ENCODE data around the gene CEND1. TPM values are rescaled to one million over a fixed set of nuclear protein-coding genes. Genes with fewer than 3 reads are reported as not detected.

The CEND1 gene
- total RNA-seq, 1 donor from 2014 or later, result 0.65 TPM

GRCh38 chr11:798093-798713 is 8.3 kb upstream of the CEND1 start, which contains the start of gene SLC25A22:
Gene SLC25A22 (minus strand): TSS chr11:798281. CDS start chr11:795006, 3,275 bp downstream.
- intact Hi-C loops (cut with DNase I), result no loop called here
- DNase-seq (ENCODE audit: low spot score), result peak; percentile 91

GRCh38 chr11:797296-798092 is 7.6 kb upstream of the CEND1 start:
- DNase-seq (ENCODE audit: low spot score), result no peak
- intact Hi-C loops (cut with DNase I), result no loop called here

GRCh38 chr11:796565-797295 is 6.8 kb upstream of the CEND1 start:
- DNase-seq (ENCODE audit: low spot score), result no peak
- intact Hi-C loops (cut with DNase I), result no loop called here

- intact Hi-C loops (cut with DNase I), result no loop called here
- DNase-seq (ENCODE audit: low spot score), result no peak
These were observed 6.0 kb upstream of the CEND1 start for GRCh38 chr11:795634-796564.

GRCh38 chr11:794766-795633 is 5.1 kb upstream of the CEND1 start:
- intact Hi-C loops (cut with DNase I), result no loop called here
- no peak for DNase-seq (ENCODE audit: low spot score)

GRCh38 chr11:794013-794765 is 4.3 kb upstream of the CEND1 start:
- intact Hi-C loops (cut with DNase I), result no loop called here
- no peak for DNase-seq (ENCODE audit: low spot score)

- DNase-seq (ENCODE audit: low spot score), result no peak
- intact Hi-C loops (cut with DNase I), result no loop called here
These were observed 3.7 kb upstream of the CEND1 start for GRCh38 chr11:793556-793955.

- intact Hi-C loops (cut with DNase I), result no loop called here
- DNase-seq (ENCODE audit: low spot score), result no peak
These were observed 3.0 kb upstream of the CEND1 start for GRCh38 chr11:792873-793272.

- intact Hi-C loops (cut with DNase I), result no loop called here
- DNase-seq (ENCODE audit: low spot score), result no peak
These were observed 2.6 kb upstream of the CEND1 start for GRCh38 chr11:792535-792821.

GRCh38 chr11:791658-792534 is 2.0 kb upstream of the CEND1 start:
- intact Hi-C loops (cut with DNase I), result no loop called here
- DNase-seq (ENCODE audit: low spot score), result no peak

GRCh38 chr11:790721-791564 is 1.1 kb upstream of the CEND1 start:
- DNase-seq (ENCODE audit: low spot score), result no peak

GRCh38 chr11:788953-789940 is 643 bp downstream of the CEND1 start:
- no peak for DNase-seq (ENCODE audit: low spot score)
- intact Hi-C loops (cut with DNase I), result no loop called here

More at GRCh38 chr11:790721-791564, 1.1 kb upstream of the CEND1 start:
- intact Hi-C loops (cut with DNase I), result no loop called here

- no peak for DNase-seq (ENCODE audit: low spot score)
- intact Hi-C loops (cut with DNase I), result no loop called here
These were observed 1.8 kb downstream of the CEND1 start for GRCh38 chr11:788009-788640.

GRCh38 chr11:787084-787675 is 2.7 kb downstream of the CEND1 start:
- intact Hi-C loops (cut with DNase I), result no loop called here
- no peak for DNase-seq (ENCODE audit: low spot score)
